ENCODE results near the gene NELL1. TPM values are rescaled to one million over a fixed set of nuclear protein-coding genes. Genes with fewer than 3 reads are reported as not detected.

Gene NELL1
- total RNA-seq, 3 donors from 2014 or later (not counting 1 experiment from before 2014, with no cell fraction given) = not detected

DNA sequence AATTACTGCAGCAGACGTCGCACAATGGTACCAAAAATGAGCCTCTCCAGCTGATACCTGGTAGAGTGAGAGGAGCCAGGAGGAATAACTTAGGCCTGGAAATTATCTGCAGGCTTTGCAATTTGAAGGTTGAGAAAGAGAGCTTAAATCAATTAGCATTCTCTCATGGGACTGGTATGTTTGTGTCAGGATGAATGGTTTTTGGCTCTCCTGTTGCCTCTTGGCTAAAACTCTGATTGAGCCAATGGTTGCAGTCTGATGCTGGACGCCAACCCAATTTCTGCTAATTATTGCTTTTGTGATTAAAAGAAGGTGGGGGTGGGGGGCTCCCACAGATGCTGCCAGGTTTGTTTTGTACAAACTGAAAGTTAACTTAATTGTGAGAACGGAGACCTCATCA lies 12.5 kb upstream of the NELL1 start:
- no peaks in the 10 kb centered on the region for H3K27me3 ChIP-seq (ENCODE audit: control insufficient read depth, insufficient read depth, low read length)
- no peak overlapping the region for H3K27ac ChIP-seq (ENCODE audit: low read length)
- no peak overlapping the region for H3K27ac Mint-ChIP-seq

DNA sequence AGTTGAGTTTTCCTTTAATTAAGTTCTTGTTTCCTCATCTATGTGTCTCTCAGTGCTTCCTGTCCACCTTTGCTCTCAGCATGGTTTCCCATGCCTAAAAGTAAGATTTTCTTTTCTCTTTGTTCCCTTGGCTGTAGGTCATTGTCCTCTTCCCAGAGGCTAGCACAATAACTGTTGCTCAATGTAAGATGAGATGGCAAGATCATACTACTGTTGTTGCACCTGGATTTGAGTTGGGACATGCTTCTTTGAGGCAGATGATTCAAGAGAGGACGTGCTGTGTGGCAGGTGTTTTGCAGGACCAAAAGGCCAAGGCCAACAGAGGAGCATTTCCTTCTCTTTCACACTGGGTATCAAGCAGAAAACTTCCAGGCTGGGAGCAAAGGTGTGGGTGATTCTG lies 11.3 kb upstream of the NELL1 start:
- Histone ChIP-seq H3K4me3 (ENCODE audit: low read length) (no peak overlapping the region), H3K27me3 (ENCODE audit: control insufficient read depth, insufficient read depth, low read length) (no peaks in the 10 kb centered on the region), H3K9me3 (ENCODE audit: control insufficient read depth, insufficient read depth, low read length) (no peaks in the 10 kb centered on the region), H3K27ac (ENCODE audit: low read length) (no peak overlapping the region), H3K36me3 (ENCODE audit: control insufficient read depth, insufficient read depth, low read length) (no peaks in the 10 kb centered on the region), H3K4me1 (ENCODE audit: control insufficient read depth, insufficient read depth, low read length) (no peaks in the 10 kb centered on the region)
- H3K9me3 Mint-ChIP-seq = peaks cover 0 to 3% of the 10 kb centered on the region in 2 donors
- no peak overlapping the region for H3K27ac Mint-ChIP-seq
- ATAC-seq (no peak), DNase-seq (no peak)
- H3K27me3 Mint-ChIP-seq (ENCODE audit: low read depth in 2 of 2) = peaks cover 4 to 8% of the 10 kb centered on the region in 2 donors
- no peaks in the 10 kb centered on the region for H3K36me3 Mint-ChIP-seq
- H3K4me1 Mint-ChIP-seq = no peaks in the 10 kb centered on the region
- intact Hi-C loops (cut with micrococcal nuclease) = no loop called here
- no peak overlapping the region for H3K4me3 Mint-ChIP-seq
- 45% methylated on average over 1 of the region's 1 CpG for WGBS (ENCODE audit: insufficient coverage)
- TF ChIP-seq, protein P1, sequence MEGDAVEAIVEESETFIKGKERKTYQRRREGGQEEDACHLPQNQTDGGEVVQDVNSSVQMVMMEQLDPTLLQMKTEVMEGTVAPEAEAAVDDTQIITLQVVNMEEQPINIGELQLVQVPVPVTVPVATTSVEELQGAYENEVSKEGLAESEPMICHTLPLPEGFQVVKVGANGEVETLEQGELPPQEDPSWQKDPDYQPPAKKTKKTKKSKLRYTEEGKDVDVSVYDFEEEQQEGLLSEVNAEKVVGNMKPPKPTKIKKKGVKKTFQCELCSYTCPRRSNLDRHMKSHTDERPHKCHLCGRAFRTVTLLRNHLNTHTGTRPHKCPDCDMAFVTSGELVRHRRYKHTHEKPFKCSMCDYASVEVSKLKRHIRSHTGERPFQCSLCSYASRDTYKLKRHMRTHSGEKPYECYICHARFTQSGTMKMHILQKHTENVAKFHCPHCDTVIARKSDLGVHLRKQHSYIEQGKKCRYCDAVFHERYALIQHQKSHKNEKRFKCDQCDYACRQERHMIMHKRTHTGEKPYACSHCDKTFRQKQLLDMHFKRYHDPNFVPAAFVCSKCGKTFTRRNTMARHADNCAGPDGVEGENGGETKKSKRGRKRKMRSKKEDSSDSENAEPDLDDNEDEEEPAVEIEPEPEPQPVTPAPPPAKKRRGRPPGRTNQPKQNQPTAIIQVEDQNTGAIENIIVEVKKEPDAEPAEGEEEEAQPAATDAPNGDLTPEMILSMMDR (IDR thresholded peaks at IDR 0.05) = no peak

More for the DNA sequence above, 12.5 kb upstream of the NELL1 start:
- no peak for DNase-seq
- no peak overlapping the region for H3K4me3 Mint-ChIP-seq
- no peaks in the 10 kb centered on the region for H3K4me1 ChIP-seq (ENCODE audit: control insufficient read depth, insufficient read depth, low read length)
- H3K9me3 Mint-ChIP-seq = no peaks in the 10 kb centered on the region
- TF ChIP-seq, protein P1 (IDR thresholded peaks at IDR 0.05) = no peak
- no peaks in the 10 kb centered on the region for H3K36me3 ChIP-seq (ENCODE audit: control insufficient read depth, insufficient read depth, low read length)
- H3K4me1 Mint-ChIP-seq = no peaks in the 10 kb centered on the region
- ATAC-seq = no peak
- 76% methylated on average over 4 of the region's 4 CpGs for WGBS (ENCODE audit: insufficient coverage)
- peaks cover 5 to 8% of the 10 kb centered on the region in 2 donors for H3K27me3 Mint-ChIP-seq (ENCODE audit: low read depth in 2 of 2)
- no peaks in the 10 kb centered on the region for H3K36me3 Mint-ChIP-seq
- intact Hi-C loops (cut with micrococcal nuclease) = no loop called here
- H3K4me3 ChIP-seq (ENCODE audit: low read length) = no peak overlapping the region
- no peaks in the 10 kb centered on the region for H3K9me3 ChIP-seq (ENCODE audit: control insufficient read depth, insufficient read depth, low read length)

DNA sequence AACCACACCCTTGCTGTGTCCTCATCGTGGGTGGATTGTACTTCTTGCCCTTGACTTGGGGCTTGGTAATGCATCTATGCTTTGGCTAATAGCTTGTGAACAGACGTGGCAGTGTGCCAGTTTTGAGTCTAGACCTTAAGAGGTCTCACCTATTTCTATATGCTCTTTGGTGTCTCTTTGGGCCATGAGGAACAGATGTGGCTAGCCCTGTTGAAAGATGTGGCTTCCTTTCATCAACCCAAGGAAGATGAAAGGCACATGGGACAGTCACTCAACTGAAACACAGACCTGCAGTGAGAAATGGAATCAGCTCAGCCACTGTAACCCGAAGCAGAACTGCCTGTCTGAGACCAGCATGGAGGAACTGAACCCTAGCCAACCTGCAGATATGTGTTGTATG lies 7.9 kb upstream of the NELL1 start:
- 47% methylated on average over 3 of the region's 3 CpGs for WGBS (ENCODE audit: insufficient coverage)
- Histone ChIP-seq H3K27me3 (ENCODE audit: control insufficient read depth, insufficient read depth, low read length) (no peaks in the 10 kb centered on the region), H3K36me3 (ENCODE audit: control insufficient read depth, insufficient read depth, low read length) (no peaks in the 10 kb centered on the region), H3K4me3 (ENCODE audit: low read length) (no peak overlapping the region), H3K27ac (ENCODE audit: low read length) (no peak overlapping the region), H3K4me1 (ENCODE audit: control insufficient read depth, insufficient read depth, low read length) (no peaks in the 10 kb centered on the region), H3K9me3 (ENCODE audit: control insufficient read depth, insufficient read depth, low read length) (no peaks in the 10 kb centered on the region)
- intact Hi-C loops (cut with micrococcal nuclease) = no loop called here
- H3K4me1 Mint-ChIP-seq = no peaks in the 10 kb centered on the region
- ATAC-seq = no peak
- TF ChIP-seq, protein P1 (IDR thresholded peaks at IDR 0.05) = no peak
- peaks cover 4 to 12% of the 10 kb centered on the region in 2 donors for H3K27me3 Mint-ChIP-seq (ENCODE audit: low read depth in 2 of 2)
- H3K9me3 Mint-ChIP-seq = peaks cover 0 to 3% of the 10 kb centered on the region in 2 donors
- no peaks in the 10 kb centered on the region for H3K36me3 Mint-ChIP-seq
- no peak for DNase-seq
- no peak overlapping the region for H3K4me3 Mint-ChIP-seq
- H3K27ac Mint-ChIP-seq = no peak overlapping the region

DNA sequence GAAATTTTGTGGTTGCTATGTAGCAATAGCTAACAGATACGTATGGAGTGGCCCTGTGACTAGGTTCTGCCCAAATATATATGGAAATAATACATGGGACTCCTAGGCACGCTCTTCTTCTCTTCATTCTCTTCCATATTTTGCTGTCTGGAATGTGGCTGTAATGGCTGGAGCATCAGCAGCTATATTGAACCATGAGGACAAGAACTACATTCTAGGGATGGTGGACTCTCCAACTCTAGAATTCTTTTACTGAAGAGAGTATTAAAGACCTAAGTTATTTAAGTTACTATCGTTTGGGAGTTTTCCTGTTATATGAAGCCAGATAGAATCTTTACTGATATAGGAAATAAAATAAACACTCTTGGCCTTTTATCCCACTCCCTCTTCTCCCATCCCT lies 7.5 kb upstream of the NELL1 start:
- no peaks in the 10 kb centered on the region for H3K9me3 ChIP-seq (ENCODE audit: control insufficient read depth, insufficient read depth, low read length)
- 75% methylated on average over 1 of the region's 3 CpGs for WGBS (ENCODE audit: insufficient coverage)
- H3K27ac ChIP-seq (ENCODE audit: low read length) = no peak overlapping the region
- H3K27me3 Mint-ChIP-seq (ENCODE audit: low read depth in 2 of 2) = peaks cover 8 to 16% of the 10 kb centered on the region in 2 donors
- no peaks in the 10 kb centered on the region for H3K36me3 Mint-ChIP-seq
- DNase-seq (no peak), ATAC-seq (no peak)
- peaks cover 0 to 3% of the 10 kb centered on the region in 2 donors for H3K9me3 Mint-ChIP-seq
- H3K27me3 ChIP-seq (ENCODE audit: control insufficient read depth, insufficient read depth, low read length) = no peaks in the 10 kb centered on the region
- H3K4me1 Mint-ChIP-seq = no peaks in the 10 kb centered on the region
- TF ChIP-seq, protein P1 (IDR thresholded peaks at IDR 0.05) = no peak
- H3K4me3 Mint-ChIP-seq = no peak overlapping the region
- no peaks in the 10 kb centered on the region for H3K36me3 ChIP-seq (ENCODE audit: control insufficient read depth, insufficient read depth, low read length)
- intact Hi-C loops (cut with micrococcal nuclease) = no loop called here
- no peaks in the 10 kb centered on the region for H3K4me1 ChIP-seq (ENCODE audit: control insufficient read depth, insufficient read depth, low read length)
- no peak overlapping the region for H3K4me3 ChIP-seq (ENCODE audit: low read length)
- H3K27ac Mint-ChIP-seq = no peak overlapping the region

Data from natural killer cell (primary cell).